Transverse colon (tissue), 3 donors: Measurements from ENCODE around the gene SMIM1.

Source experiments
- CTCF ChIP-seq, 5 experiments: fragments of 200-600 bp in 3 of 5; fragments of 450-650 bp in 2 of 5; sonication (generic) in 3 of 5; IDR thresholded peaks; 1 replicate in 2 of 5; 2 replicates in 3 of 5; pipeline ENCODE4 v1.5.1; 2016 to 2017; ENCODE audit warnings: antibody characterized with exemption in 5 of 5, inconsistent platforms in 3 of 5, mild to moderate bottlenecking in 2 of 5, moderate library complexity in 1 of 5
- POLR2A ChIP-seq: fragments of 450-650 bp; IDR thresholded peaks from one replicate; pipeline ENCODE4 v1.6.1; 2016; ENCODE audit warnings: antibody characterized with exemption, mild to moderate bottlenecking, moderate library complexity

- TF ChIP-seq POLR2A (no peak), CTCF (IDR thresholded peaks at IDR 0.05) (no peak)
Observed at GRCh38 chr1:3786468-3787348, 14.2 kb downstream of the SMIM1 start.
